NCI-H1930 (cell line): ENCODE results near the gene FGF12.
"Not testable (repeated sequence)": the region's sequence is repeated elsewhere in the genome, so short reads cannot be mapped to it uniquely, and the experiment has no call there.

Source experiments
- DNase-seq, 2 experiments: peaks; one replicate each; lab custom pipeline; 2025; lab: John Stamatoyannopoulos, UW

Gene FGF12

GRCh38 chr3:192727032-192727847 lies at the start of gene FGF12:
FGF12 (minus strand) TSS chr3:192727541.
- peak; percentile 52 to 68 for DNase-seq

- DNase-seq: not testable (repeated sequence)
These were observed 47.0 kb upstream of the FGF12 start for GRCh38 chr3:192774341-192774740.

GRCh38 chr3:192772240-192772894 lies 45.0 kb upstream of the FGF12 start:
- peak; percentile 10 to 23 for DNase-seq

GRCh38 chr3:192758654-192759053 lies 31.3 kb upstream of the FGF12 start:
- no peak for DNase-seq

- no peak for DNase-seq
These were observed 23.8 kb upstream of the FGF12 start for GRCh38 chr3:192751148-192751547.

GRCh38 chr3:192750201-192750600 lies 22.9 kb upstream of the FGF12 start:
- DNase-seq: no peak

- DNase-seq: no peak
These were observed 20.4 kb upstream of the FGF12 start for GRCh38 chr3:192747746-192748145.

GRCh38 chr3:192747145-192747544 lies 19.8 kb upstream of the FGF12 start:
- DNase-seq: no peak

- DNase-seq: no peak
These were observed 17.8 kb upstream of the FGF12 start for GRCh38 chr3:192745150-192745549.

- not testable (repeated sequence) for DNase-seq
These were observed 17.3 kb upstream of the FGF12 start for GRCh38 chr3:192744604-192745003.

- no peak for DNase-seq
These were observed 10.2 kb upstream of the FGF12 start for GRCh38 chr3:192737506-192737905.

GRCh38 chr3:192731233-192731632 lies 3.9 kb upstream of the FGF12 start:
- DNase-seq: no peak

- no peak for DNase-seq
These were observed 956 bp downstream of the FGF12 start for GRCh38 chr3:192726385-192726784.

- no peak for DNase-seq
These were observed 7.4 kb downstream of the FGF12 start for GRCh38 chr3:192719964-192720363.

- no peak for DNase-seq
These were observed 9.2 kb downstream of the FGF12 start for GRCh38 chr3:192718156-192718555.

GRCh38 chr3:192715126-192715525 lies 12.2 kb downstream of the FGF12 start:
- DNase-seq: no peak

- not testable (repeated sequence) for DNase-seq
These were observed 16.2 kb downstream of the FGF12 start for GRCh38 chr3:192711126-192711525.

GRCh38 chr3:192710366-192710765 lies 17.0 kb downstream of the FGF12 start:
- no peak for DNase-seq

- DNase-seq: no peak
These were observed 21.1 kb downstream of the FGF12 start for GRCh38 chr3:192706272-192706671.

GRCh38 chr3:192700885-192701284 lies 26.5 kb downstream of the FGF12 start:
- no peak for DNase-seq

- no peak for DNase-seq
These were observed 30.3 kb downstream of the FGF12 start for GRCh38 chr3:192696943-192697587.

- no peak for DNase-seq
These were observed 39.7 kb downstream of the FGF12 start for GRCh38 chr3:192687488-192688152.
